Fibroblast of upper back skin (primary cell): Measurements from ENCODE around the gene PIR.

ENCODE experiments used
- DNase-seq: peaks from one replicate; pipeline ENCODE4 v3.0.0-alpha.2; 2013

PIR gene

DNA sequence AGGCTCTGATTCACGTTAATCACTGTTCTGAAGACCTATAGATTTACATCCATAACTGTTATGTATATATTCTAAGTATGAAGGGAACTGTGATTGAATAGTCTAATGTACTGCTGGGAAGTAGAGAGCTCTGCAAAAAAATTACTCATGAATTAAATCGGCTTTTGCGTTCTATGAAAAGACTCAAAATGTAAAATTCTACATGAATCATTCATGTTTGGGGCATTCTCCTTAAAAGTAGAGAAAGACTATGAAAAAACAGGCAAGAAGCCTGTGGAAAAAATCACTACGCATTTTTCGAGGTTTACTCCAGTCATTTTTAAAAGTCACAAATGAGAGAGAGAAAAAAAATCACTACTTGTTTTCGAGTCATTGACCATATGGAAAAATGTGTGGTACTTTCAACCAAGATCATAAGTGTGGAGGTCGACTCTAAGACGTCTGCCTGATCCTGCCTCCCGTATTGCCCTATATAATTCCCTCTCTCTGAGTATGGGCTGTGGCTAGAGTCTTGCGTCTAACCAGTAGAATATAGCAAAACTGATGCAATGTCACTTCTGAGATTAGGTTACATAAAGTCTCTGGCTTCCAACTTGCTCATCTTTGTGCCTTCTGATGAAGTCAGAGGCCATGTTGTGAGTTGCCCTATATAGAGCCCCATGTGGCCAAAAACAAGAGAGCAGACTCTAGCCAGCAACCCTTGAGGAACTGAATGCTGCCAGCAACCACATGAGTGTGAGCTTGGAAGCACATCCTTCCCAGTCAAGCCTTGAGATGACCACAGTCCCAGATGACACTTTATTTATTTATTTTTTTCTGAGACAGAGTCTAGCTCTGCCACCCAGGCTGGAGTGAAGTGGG, 76.8 kb downstream of the PIR start:
- DNase-seq = peak; percentile 28

DNA sequence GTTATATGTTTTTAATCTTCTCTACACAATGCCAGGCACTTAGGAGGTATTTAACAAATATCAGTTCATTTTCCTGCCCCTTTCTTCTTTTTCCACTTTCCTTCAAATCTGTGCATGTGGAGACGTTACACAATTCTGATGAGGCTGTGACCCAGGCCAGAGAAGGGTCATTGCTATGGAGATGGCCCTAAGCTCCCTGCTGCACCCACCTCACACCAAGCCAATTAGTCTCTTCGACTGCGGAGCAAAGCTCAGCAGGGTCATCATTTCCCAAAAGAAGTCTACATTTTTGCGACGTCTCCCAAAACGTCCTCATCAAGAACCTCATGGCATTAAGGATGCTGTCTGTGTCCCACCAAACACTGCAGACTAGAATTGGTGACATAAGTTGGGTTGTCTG, 80.0 kb downstream of the PIR start:
- DNase-seq = no peak

DNA sequence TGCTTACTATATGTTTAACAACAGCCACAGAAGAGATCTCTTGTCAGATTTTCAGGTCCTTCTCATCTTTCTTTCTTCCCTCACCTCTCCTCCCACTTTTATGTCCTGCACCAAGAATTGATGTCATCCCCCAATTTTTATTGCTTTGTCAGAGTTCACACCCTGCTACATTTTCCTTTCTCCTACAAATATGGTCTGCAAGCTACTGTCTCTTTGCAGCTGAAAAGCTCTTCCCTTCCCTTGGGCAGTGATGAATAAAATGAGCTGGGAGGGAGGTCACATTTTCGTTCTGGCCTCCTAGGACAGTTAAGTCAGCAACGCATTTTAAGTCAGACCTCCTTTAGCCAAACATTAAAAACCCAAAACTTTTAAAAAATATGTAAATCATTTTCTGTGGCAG, 82.2 kb downstream of the PIR start:
- DNase-seq = no peak

DNA sequence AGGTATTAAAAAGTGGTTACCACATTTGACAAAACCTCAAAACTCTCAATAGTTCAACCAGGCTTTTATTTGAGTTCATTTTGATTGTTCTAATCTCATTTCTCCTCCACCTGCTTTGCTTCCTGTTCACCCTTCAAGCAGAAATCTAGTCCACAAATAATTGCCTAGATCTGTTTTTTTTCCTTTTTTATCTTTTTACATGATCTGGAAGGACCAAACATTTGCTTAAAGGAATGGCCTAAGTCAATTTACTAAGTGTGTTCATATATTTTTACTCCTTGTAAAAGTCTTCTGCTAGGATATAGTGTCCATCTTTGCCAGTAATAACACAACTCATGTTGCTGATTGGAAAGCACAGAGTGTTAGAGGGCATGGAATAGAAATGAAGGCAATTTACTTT, 82.7 kb downstream of the PIR start:
- DNase-seq = no peak

DNA sequence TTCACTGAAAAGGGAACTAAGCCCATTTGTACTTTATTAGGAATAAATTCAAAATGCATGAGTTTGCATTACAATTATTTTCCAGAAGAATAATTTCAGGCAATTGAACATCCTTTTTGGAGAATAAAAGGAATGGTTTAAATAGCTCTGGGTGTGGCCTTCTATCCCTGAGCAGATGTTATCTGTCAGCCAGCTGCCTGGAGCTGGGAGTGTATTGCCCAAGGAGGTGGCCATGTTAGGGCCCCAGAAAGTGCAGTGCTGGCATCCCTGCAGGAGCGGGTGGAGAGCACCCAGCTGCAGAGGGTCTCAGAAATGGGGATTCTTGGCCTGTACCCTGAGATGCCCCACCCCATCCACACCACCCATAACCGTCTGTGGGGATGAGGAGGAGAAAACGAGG, 87.3 kb downstream of the PIR start:
- no peak for DNase-seq

DNA sequence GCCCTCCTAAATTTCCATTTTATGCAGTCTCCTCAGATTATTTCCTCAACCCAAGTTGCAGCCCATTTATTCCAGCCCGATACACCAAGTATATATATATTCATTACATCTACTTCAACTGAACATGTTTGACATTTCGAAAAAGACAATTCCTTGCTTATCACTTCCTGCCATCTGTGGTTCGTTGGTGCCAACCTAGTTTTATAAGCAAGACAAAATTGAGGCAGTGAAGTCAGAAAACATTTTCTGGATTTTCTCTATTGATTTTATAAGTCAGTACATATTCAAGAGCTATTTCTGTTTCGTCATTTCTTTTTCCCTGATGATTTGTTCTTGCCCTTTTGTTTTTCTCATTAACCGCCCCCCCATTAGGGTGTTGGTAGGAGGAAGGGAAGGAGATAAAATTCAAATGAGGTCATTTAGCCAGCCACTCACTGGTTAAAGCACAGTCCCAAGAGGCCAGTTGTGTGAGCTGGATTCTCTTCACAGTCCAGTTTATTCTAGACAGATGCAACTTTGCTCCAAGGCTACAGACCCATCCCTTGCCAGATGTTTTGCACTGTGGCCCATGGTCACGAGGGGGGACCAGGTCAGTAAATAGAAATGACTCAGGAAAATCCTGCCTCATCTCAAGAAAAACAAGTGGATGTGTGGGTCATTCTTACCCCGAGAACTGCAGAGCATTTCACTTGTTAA, 88.6 kb downstream of the PIR start:
- no peak for DNase-seq

DNA sequence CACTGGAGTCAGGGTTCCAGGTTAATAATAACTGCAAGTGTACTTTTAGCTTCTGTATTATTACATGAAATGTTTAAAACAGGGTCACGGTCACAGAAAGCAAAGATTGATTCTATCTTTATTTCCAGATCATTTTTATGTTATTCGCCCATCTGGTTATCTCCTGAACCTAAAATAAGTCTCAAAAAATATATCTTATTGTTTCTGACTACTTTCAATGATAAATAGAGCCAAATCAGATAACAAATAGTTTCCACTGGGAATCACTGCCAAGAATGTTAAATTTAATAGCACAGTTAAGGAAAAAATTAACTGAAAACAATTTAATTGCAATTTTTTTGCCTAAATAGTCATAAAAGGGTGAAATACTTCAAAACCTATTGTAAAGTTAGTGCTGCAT, 91.8 kb downstream of the PIR start:
- no peak for DNase-seq

DNA sequence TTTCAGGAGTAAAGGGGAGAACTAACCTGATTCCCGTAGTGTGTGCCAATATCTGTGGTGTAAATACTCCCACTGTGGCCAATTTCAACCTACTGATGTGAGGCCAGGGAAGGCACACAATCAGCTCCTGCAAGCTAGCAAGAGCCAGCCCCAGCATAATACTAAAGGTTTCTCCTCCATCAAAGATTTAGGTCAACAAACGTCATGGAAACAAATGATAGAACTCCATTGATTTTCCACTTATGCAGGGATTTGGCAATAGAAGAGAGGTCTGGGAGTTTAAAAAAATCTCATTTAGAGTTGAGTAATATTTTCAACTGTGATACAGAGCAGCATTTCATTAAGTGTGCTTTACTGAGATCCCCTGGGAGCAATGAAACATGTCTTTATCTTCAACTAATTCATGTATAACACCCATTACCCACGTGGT, 93.2 kb downstream of the PIR start:
- no peak for DNase-seq

DNA sequence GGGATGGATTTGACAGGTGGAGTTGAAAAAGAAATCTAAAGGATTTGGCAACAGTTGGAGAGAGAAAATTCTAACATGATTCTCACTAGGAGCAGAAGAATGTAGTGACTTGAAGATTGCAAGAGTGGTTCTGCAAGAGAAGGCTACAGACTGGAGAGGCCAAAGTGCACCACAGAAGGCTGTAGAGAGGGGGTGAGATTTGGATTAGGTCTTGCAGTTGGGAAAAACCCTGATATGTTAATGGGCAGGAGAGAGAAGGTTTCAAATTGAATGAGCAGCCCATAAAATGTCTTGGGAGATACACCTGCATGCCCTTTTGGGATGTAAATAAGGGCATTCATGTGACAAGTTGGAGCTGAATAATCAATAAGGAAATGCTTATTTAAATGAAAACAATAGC, 94.3 kb downstream of the PIR start:
- no peak for DNase-seq

DNA sequence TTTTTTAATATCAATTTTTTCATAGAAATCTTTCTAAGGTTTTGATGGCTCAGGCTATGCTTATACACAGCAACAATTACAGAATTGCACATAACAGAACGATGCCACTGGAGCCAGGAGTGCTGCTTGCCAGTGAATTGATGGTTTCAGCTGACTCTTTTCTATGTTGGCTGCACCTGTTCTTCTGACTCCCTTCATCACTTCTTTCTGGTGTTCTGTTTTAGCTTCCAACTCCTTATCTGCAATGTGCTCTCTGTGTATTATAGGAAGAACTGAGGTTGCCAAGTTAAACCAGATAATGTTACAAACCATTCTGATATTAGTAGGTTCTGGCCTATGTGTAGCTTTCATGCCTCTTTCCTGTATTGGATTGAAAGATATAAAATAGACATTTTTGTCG, 97.3 kb downstream of the PIR start:
- DNase-seq = no peak

DNA sequence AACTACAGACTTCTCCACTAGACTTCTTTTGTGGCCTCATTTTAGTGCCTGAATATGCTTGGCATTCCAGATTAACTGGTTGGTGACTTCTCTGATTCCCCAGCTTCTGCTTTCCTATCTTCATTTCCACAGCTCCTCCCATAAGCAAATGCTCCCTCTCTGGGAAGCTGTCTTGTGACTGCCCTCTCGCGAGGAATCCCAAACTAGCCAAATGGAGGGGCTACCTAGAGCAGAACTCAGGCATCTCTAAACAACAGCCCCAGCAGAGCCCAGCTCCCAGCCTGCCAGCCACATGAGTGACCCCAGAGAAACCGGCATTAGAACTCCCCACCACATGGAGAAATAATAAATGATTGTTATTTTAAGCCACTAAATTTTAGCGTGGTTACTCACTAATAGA, 101.3 kb downstream of the PIR start:
- DNase-seq = no peak

DNA sequence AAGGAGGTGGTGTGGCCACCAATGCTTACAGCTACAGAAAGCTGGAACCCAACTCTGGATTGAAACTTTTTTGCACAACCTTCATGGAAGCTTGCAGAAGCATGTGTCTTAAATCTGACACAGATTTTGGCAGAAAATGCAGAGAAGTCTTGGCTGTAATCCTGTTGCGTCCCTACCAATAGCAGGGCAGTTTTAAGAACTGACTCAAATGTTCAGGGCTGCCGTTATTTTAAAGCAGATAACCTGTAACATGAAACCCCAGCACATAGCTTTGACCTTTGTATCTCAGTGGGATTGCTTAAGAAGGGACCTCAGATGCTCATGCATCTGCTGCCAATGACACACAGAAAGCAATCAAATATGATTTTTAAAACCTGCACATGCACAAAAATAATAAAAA, 108.8 kb downstream of the PIR start, which contains the start of gene VEGFD:
Gene VEGFD, minus strand, starts transcription at position 110 of the 400 bp plus-strand sequence. CDS start 467 bp downstream, outside the sequence.
- DNase-seq = peak; percentile 57

DNA sequence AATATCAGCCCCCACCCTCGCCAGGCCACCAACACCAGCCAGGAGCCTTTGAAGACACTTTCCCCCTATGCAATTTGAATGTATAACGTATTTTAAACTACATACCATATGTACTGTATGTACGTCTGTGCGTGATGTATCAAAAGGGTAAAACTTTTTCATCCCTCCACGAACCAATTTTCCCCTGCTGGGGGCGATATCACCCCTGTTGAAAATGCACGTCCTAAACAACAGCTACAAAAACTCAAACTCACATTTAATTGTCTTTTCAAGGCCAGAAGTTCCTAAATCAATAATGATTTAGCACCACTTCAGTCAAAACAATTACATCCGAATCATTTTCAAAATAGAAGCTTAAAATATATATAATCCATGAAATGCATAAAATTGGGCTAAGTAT, 110.3 kb downstream of the PIR start:
- no peak for DNase-seq

DNA sequence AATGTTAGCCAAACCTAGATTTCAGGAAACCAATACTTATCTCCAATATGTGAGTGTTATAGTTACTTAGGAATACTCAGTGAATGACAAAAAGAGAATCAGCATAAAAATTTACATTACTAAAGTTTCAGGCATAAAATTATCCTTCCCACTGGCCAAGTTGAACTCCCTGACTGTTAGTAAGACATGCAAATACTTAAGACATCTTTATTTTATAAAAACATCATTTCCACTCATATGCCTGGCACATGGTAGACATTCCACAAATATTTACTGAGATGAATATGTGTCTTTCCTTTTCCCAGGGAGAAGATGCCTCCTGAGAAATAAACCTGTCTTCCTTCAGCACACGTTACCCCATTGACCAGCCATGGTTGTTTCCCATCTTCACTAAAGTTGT, 116.2 kb downstream of the PIR start:
- DNase-seq = peak; percentile 52

DNA sequence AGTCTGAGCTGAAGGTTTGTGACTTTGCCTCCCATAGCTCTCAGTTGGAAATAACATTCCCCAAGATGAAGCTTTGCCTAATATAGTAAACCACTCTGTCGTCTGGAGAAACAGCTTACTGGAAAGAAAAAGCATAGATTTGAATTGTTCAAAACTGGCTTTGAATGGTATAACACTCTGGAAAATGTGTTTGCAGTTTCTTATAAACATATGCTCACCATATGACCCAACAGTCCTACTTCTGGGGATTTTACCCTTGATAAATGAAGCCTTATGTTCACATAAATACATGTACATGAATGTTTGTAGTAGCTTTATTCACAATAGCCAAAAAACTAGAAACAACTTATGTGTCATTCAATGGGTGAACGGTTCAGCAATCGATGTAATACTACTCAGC, 119.2 kb downstream of the PIR start:
- peak; percentile 31 for DNase-seq

DNA sequence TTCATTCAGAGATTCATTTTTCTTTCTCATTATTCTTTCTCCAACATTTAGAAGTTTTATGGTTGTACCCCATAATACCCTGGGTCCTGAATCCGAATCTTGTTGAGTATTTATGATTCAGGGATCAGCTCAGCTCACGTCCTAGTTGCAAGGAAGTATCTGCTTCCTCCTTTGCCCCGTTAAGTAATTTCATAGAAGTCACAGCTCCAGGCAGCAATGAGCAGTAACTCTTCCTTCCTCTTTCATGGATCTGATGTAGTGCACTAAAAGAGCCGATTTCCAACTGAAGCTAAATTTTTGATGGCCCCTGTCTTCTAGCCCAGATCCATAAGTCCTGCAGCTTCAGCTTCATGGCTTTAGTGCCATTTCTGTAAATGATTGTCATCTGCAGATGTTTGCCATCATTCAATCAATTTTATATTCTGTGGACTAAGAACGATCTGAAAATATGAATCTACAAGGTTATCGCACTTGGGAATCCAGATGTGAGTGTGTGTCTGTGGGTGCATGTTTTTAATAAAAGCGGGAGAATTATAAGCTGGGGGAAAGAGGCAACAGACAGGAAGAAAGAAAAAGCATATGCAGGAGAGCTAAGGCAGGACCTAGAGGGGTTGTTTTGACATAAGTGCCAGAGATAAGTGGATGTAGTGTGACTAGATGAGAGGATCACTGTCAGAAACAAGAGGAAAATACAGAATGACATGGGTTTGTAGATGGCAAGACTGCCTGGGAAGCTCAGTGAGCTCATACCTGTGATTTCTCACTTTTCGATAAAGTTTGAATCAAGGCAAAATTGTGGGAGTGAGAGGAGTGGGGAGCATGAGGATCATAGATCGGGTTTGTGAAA, 126.4 kb downstream of the PIR start:
- no peak for DNase-seq

DNA sequence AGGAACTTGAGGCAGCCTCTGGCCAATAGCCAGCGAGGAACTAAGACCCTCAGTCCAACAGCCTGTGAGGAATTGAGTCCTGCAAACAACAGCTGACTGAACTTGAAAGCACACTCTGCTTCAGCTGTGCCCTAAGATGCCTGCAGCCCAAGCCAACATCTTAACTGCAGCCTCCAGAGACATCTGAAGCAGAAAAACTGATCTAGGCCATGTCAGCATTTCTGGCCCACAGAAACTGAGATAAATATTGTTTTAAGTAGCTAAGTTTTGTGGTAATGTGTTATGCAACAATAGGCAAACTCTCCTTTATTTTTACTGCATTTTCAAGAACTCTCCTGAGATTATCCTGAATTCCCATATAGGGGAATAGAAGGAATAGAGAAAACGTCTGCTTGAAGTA, 133.4 kb downstream of the PIR start:
- DNase-seq = no peak

DNA sequence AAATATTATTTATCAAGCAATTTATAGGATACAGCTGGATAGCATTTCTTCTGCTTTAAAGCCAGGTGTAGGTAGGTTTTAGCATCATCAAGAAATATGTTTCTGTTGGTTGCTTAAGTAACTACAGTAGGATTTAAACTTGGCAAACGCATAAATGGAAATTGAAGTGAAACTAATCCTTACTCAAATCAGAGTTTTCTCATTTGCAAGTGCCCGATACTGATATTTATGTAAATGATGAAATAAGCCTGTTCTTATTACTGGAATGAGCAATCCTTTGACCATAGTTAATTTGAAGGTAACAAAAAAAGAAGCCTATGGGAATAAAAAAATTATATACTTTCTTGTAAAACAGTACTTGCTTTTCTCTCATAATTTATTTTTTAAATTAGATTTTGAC, 134.6 kb downstream of the PIR start:
- DNase-seq = no peak

DNA sequence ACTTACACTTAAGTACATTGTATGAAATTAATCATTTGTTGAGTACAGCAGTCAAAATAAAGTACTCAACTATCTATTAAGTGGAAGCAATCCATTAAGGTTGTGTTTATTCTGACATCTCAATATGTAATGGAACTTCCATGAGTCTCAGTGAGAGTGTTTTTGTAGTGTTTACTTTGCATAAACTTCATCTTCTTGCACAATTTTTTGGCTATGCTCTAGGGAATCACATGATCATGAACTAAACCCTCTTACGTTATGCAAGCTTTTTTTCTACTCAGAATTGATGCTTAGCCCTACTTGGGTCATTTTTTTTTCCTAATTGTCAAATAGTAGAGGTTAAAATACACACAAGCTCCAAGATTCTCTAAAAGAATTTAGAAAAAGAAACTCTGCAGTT, 136.7 kb downstream of the PIR start:
- no peak for DNase-seq

DNA sequence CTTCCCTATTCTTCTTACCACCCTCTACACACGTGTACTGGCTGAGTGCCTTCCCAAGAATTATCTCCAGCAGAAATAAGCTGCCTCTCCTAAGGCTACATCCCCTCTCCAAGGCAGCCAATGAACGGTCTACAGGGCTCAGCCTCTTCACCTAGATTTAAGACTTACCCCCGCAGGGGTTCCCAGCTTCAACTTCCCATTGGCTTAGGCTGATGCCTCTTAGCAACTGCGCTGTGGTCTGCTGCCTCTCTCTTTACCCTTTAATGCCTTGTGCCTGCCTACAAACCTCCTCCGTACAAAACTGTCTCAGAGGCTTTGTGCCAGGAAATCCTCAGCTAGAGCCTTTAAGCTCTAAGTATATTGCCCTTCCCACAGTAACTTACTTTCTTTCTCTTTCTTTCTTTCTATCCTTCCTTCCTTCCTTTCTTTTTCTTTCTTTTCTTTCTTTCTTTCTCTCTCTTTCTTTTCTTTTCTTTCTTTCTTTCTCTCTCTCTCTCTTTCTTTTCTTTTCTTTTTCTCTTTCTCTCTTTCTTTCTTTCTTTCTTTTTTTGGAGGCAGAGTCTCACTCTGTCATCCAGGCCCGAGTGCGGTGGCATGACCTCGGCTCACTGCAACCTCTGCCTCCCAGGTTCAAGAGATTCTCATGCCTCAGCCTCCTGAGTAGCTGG, 142.7 kb downstream of the PIR start:
- DNase-seq = no peak

DNA sequence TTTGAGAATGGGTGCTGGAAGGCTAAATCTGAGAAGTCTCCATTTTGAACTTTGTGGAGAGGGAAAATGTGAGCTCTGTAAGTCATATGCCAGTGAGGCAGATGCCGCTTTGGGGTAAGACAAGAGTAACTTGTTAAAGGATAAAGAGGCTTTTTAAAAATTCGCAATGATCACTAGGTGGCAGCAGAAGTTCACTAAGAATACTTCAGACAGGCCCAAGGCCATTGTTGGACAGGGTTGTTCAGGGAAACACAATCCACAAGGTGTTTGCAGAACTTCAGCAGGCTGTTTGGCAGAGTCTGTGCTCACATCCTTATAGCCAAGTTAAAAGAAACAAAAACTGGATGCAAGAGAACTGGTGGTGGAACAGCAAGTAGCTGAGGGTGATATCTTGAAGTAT, 144.1 kb downstream of the PIR start:
- peak; percentile 59 for DNase-seq

DNA sequence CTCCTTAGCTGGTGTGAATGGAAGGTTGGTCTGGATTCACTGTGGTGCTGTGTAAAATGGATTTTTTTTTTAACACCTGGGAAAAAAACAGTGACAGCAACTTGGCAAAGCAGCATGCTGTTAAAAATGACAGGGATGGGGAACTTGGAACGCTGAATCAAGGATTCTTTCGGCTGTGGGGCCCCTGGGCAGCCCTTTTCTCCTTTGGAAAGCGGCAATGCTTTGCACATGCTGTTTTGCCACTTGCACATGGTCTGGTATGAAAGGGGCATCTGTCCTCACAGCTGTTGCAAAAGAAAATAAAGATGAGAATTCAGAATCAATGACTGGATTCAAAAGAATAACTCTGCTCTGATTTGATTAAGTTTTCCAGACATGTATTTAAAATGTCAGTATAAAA, 147.2 kb downstream of the PIR start:
- no peak for DNase-seq

DNA sequence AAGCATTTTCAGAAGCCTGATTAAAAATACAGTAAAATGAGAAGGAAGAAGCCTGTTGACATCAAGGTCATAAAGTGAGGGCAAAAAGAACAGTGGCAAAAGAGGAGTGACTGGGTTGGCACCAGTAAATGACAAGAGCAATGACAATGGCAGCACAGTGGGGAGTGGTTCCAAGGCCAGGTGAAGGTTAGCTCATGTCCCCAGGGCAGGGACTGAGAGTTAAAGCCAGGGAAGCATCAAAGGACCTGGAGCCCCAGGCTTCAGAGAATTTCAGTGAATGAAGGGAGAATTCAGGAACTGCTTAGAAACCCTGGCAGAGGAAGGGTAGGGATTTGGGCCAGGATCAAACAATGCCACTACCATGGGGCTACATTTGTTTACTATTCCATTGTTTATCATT, 149.0 kb downstream of the PIR start:
- DNase-seq = no peak
